SK-N-SH (cell line): ENCODE data around the gene RHOBTB3.

Source experiments
- ELF1 ChIP-seq: IDR thresholded peaks from 2 replicates; pipeline ENCODE4 v1.4.0; 2012
- EZH2phosphoT487 ChIP-seq: fragments of 200-600 bp; sonication (generic); IDR thresholded peaks from 2 replicates; pipeline ENCODE4 v1.6.1; 2017; ENCODE audit warnings: low read depth, mixed run types, mild to moderate bottlenecking, antibody characterized with exemption, moderate library complexity, borderline replicate concordance
- JUND ChIP-seq: IDR thresholded peaks from 2 replicates; pipeline ENCODE4 v1.4.0; 2012
- NRF1 ChIP-seq: IDR thresholded peaks from 2 replicates; pipeline ENCODE4 v1.6.1; 2012; ENCODE audit warnings: low read depth, mild to moderate bottlenecking, low read length
- POLR2AphosphoS5 ChIP-seq: IDR thresholded peaks from 2 replicates; pipeline ENCODE4 v1.6.1; 2012; ENCODE audit warnings: low read depth, low read length
- RCOR1 ChIP-seq: fragments of 150-350 bp; IDR thresholded peaks from 2 replicates; pipeline ENCODE4 v1.6.1; 2017; ENCODE audit warnings: antibody characterized with exemption, low read length
- TF ChIP-seq, protein P1 (sequence below): fragments of 200-600 bp; sonication (generic); IDR thresholded peaks from 2 replicates; pipeline ENCODE4 v1.6.1; 2017; ENCODE audit warnings: antibody characterized with exemption, mild to moderate bottlenecking, moderate library complexity

DNA sequence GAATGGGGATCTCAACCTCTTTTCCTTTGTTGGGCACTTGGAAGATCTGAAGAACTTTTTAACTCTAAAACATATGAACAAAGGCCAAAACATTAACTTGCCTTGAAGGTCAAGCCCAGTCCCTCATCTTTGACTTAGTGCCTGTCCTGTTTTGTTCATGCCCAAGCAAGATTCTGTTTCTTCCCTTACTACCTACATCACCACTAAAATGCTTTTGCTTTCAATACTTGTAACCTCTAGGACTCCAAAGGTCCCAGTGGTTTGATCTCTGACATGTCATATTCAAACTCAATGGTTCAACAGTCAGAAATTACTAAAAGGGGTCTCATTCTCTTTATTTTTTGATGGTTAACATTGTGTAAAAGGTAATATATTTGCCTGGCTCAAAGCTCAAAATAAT, 67.4 kb downstream of the RHOBTB3 start:
- TF ChIP-seq POLR2AphosphoS5, result no peak
- no peak for TF ChIP-seq EZH2phosphoT487
- TF ChIP-seq, protein P1, sequence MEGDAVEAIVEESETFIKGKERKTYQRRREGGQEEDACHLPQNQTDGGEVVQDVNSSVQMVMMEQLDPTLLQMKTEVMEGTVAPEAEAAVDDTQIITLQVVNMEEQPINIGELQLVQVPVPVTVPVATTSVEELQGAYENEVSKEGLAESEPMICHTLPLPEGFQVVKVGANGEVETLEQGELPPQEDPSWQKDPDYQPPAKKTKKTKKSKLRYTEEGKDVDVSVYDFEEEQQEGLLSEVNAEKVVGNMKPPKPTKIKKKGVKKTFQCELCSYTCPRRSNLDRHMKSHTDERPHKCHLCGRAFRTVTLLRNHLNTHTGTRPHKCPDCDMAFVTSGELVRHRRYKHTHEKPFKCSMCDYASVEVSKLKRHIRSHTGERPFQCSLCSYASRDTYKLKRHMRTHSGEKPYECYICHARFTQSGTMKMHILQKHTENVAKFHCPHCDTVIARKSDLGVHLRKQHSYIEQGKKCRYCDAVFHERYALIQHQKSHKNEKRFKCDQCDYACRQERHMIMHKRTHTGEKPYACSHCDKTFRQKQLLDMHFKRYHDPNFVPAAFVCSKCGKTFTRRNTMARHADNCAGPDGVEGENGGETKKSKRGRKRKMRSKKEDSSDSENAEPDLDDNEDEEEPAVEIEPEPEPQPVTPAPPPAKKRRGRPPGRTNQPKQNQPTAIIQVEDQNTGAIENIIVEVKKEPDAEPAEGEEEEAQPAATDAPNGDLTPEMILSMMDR, result no peak
- TF ChIP-seq ELF1, result no peak
- no peak for TF ChIP-seq JUND
- no peak for TF ChIP-seq RCOR1
- no peak for TF ChIP-seq NRF1
